Psoas muscle (tissue), 8 donors: Measurements from ENCODE around the gene NEDD4. TPM values are rescaled to one million over a fixed set of nuclear protein-coding genes. Genes with fewer than 3 reads are reported as not detected.

ENCODE experiments used
- ATAC-seq, 4 donors: fragments of 200-7000 bp; cut with Tn5 transposase; one replicate each; pipeline ENCODE4 v1.9.1; 2020; ENCODE audit warnings: moderate library complexity in 3 of 4, mild to moderate bottlenecking in 2 of 4
- DNase-seq, 2 donors: peaks; one replicate each; pipeline ENCODE4 v3.0.0-alpha.2; 2020
- H3K27ac ChIP-seq: fragments of 200-600 bp; one replicate; pipeline ENCODE4 v1.8.0; 2022
- H3K27me3 ChIP-seq, 3 donors: fragments of 200-600 bp in 1 of 3; one replicate each; pipeline versions ENCODE4 v1.6.1 to v1.8.0; 2013 to 2022; ENCODE audit warnings: low read length in 2 of 3, mild to moderate bottlenecking in 2 of 3, moderate library complexity in 1 of 3; ENCODE audit not compliant: insufficient read depth in 3 of 3
- H3K36me3 ChIP-seq, 2 donors: fragments of 200-600 bp in 1 of 2; one replicate each; pipeline versions ENCODE4 v1.6.1 to v1.8.0; 2013 to 2022; ENCODE audit warnings: low read depth in 1 of 2, mild to moderate bottlenecking in 1 of 2, moderate library complexity in 1 of 2; ENCODE audit not compliant: insufficient read depth in 1 of 2
- H3K4me1 ChIP-seq: fragments of 200-600 bp; one replicate; pipeline ENCODE4 v1.8.0; 2022
- H3K4me3 ChIP-seq: fragments of 200-600 bp; one replicate; pipeline ENCODE4 v1.8.0; 2022; ENCODE audit warnings: mild to moderate bottlenecking
- H3K9me3 ChIP-seq: fragments of 200-600 bp; one replicate; pipeline ENCODE4 v1.8.0; 2022
- CTCF ChIP-seq: fragments of 200-600 bp; IDR thresholded peaks from one replicate; pipeline ENCODE4 v1.8.0; 2022; ENCODE audit warnings: antibody characterized with exemption
- WGBS, 3 donors: extraction: QIAGEN DNeasy Blood & Tissue Kit; methylation state at CpG; one replicate each; pipeline versions ENCODE4 v1.1.6 to v1.1.7; 2013; 5-methylcytosine and 5-hydroxymethylcytosine counted together
- intact Hi-C, 2 donors: fragments of 100-400 bp; cut with DNase I; formaldehyde crosslinking; loops; one replicate each; pipeline versions ENCODE4 v1.11.0 to v1.14.2; 2022
- polyA plus RNA-seq, 3 donors: library from polyadenylated mRNA; stranded (reverse); fragments of 200-250 nt; gene quantifications; one replicate each; pipeline ENCODE4 v1.2.3, GENCODE V29; 2013
- total RNA-seq, 4 donors: library from RNA; stranded (reverse); fragmentation: NEBNext Ultra II Directional in 2 of 4; extraction: Animal tissue kit (Norgen Biotek cat#: 25700) in 2 of 4; gene quantifications; one replicate each; pipeline versions ENCODE4 v1.2.1 to v1.2.4, GENCODE V29; 2021 to 2023
- donor health status: healthy with polysubstance abuse.
- donor health status: DM: no; HTN: no; CAD: no; lungs with moderate emphysema.
- donor health status: Bipolar disorder and iron deficiency.
- donor health status: healthy.
- donor health status: DM: yes; HTN: yes; CAD: no.
- donor health status: DM: no; HTN: no; CAD: no.
- donor health status: DM: no; HTN: no; CAD: no.
- donor health status: DM: yes; HTN: yes; CAD: no.

Gene NEDD4
- total and polyA plus RNA-seq, 7 donors = 36.2 to 145 (median 94.5) TPM

GRCh38 chr15:55893852-55894251, 99.6 kb downstream of the NEDD4 start:
- H3K36me3 ChIP-seq = no peaks in the 10 kb centered on the region
- H3K27ac ChIP-seq = peak overlapping the region; percentile 94
- ATAC-seq = no peak
- WGBS, 3 donors = 31 to 56% (median 46%) methylated on average over 3 of the region's 3 CpGs
- no peaks in the 10 kb centered on the region for H3K27me3 ChIP-seq
- intact Hi-C loops = no loop called here
- DNase-seq = no peak
- H3K4me3 ChIP-seq = peak overlapping the region; percentile 63
- H3K9me3 ChIP-seq = peaks cover 8% of the 10 kb centered on the region
- H3K4me1 ChIP-seq = peaks cover 40% of the 10 kb centered on the region
- TF ChIP-seq CTCF = no peak

GRCh38 chr15:55891196-55891595, 102.2 kb downstream of the NEDD4 start:
- 67 to 80% (median 73%) methylated on average over 1 of the region's 1 CpG for WGBS, 3 donors
- intact Hi-C loops = no loop called here
- Histone ChIP-seq H3K27ac (peak overlapping the region; percentile 94), H3K4me3 (no peak overlapping the region), H3K36me3 (no peaks in the 10 kb centered on the region), H3K4me1 (peaks cover 22% of the 10 kb centered on the region), H3K9me3 (peaks cover 26% of the 10 kb centered on the region), H3K27me3 (no peaks in the 10 kb centered on the region)
- ATAC-seq (no peak), DNase-seq (no peak)
- no peak for TF ChIP-seq CTCF

- ATAC-seq = peak in 2 of 4 donors; percentile 9 to 31
- H3K9me3 ChIP-seq = peaks cover 21% of the 10 kb centered on the region
- intact Hi-C loops = no loop called here
- no peaks in the 10 kb centered on the region for H3K36me3 ChIP-seq
- DNase-seq = no peak
- peak overlapping the region; percentile 3 for H3K27ac ChIP-seq
- H3K4me1 ChIP-seq = peaks cover 12% of the 10 kb centered on the region
- H3K4me3 ChIP-seq = no peak overlapping the region
- no peak for TF ChIP-seq CTCF
- no peaks in the 10 kb centered on the region for H3K27me3 ChIP-seq
These were observed 109.2 kb downstream of the NEDD4 start for GRCh38 chr15:55884223-55884622.

GRCh38 chr15:55879181-55879580, 114.2 kb downstream of the NEDD4 start:
- intact Hi-C loops = no loop called here
- DNase-seq = no peak
- Histone ChIP-seq H3K27ac (no peak overlapping the region), H3K4me1 (peaks cover 7% of the 10 kb centered on the region), H3K36me3 (peaks cover 0 to 5% of the 10 kb centered on the region in 2 donors), H3K27me3 (no peaks in the 10 kb centered on the region), H3K9me3 (peaks cover 9% of the 10 kb centered on the region), H3K4me3 (no peak overlapping the region)
- no peak for TF ChIP-seq CTCF
- no peak for ATAC-seq

GRCh38 chr15:55873024-55873720, 120.2 kb downstream of the NEDD4 start:
- peak overlapping the region; percentile 54 for H3K4me3 ChIP-seq
- no peak for ATAC-seq

More at GRCh38 chr15:55873024-55873720, 120.2 kb downstream of the NEDD4 start:
- intact Hi-C loops = no loop called here
- Histone ChIP-seq H3K27ac (peak overlapping the region; percentile 83), H3K4me1 (peaks cover 47% of the 10 kb centered on the region), H3K27me3 (no peaks in the 10 kb centered on the region), H3K9me3 (peaks cover 9% of the 10 kb centered on the region), H3K36me3 (peaks cover 0 to 5% of the 10 kb centered on the region in 2 donors)
- TF ChIP-seq CTCF = no peak
- DNase-seq = no peak
- WGBS, 3 donors = 62 to 73% (median 73%) methylated on average over 4 of the region's 4 CpGs
